Panc1 (cell line): ENCODE results near the gene RAP1B. TPM values are rescaled to one million over a fixed set of nuclear protein-coding genes. Genes with fewer than 3 reads are reported as not detected.

Source experiments
- ATAC-seq: fragments of 200-7000 bp; cut with Tn5 transposase; 2 replicates; pipeline ENCODE4 v1.9.1; 2020; ENCODE audit warnings: mild to moderate bottlenecking, moderate library complexity
- BruUV-seq: library from RNA; stranded (reverse); fragments of 400-500 nt; replicated peaks from 2 replicates; lab custom pipeline; 2021; lab: Mats Ljungman, UMichigan
- CTCF ChIA-PET: fragments of 300-600 bp; sonication (Branson Sonifier 250); formaldehyde crosslinking; loops from one replicate; lab custom pipeline; 2022; ENCODE audit warnings: antibody characterized with exemption; lab: Charles Lee
- POLR2A ChIA-PET: fragments of 300-600 bp; sonication (Branson Sonifier 250); formaldehyde crosslinking; loops from one replicate; lab custom pipeline; 2022; ENCODE audit warnings: antibody characterized with exemption; lab: Charles Lee
- DNase-seq: peaks from one replicate; pipeline ENCODE4 v3.0.0-alpha.2; 2010; ENCODE audit warnings: low read depth, low spot score
- H3K27ac ChIP-seq: 2 replicates; pipeline ENCODE4 v1.5.1; 2011; ENCODE audit warnings: mild to moderate bottlenecking, low read length, inconsistent platforms
- H3K27me3 ChIP-seq: fragments of 200-500 bp; sonication (Bioruptor generic); 2 replicates; pipeline ENCODE4 v1.6.0; 2014; ENCODE audit warnings: low read length, inconsistent platforms; ENCODE audit not compliant: control insufficient read depth, insufficient read depth
- H3K36me3 ChIP-seq: fragments of 200-500 bp; sonication (Bioruptor generic); 2 replicates; pipeline ENCODE4 v1.5.1; 2014; ENCODE audit warnings: inconsistent platforms, mild to moderate bottlenecking, low read length, moderate library complexity; ENCODE audit not compliant: control insufficient read depth, insufficient read depth
- H3K4me1 ChIP-seq: 2 replicates; pipeline ENCODE4 v1.5.1; 2011; ENCODE audit warnings: inconsistent platforms, mild to moderate bottlenecking, low read length, moderate library complexity; ENCODE audit not compliant: control insufficient read depth, insufficient read depth
- H3K4me3 ChIP-seq, 2 experiments: 2 replicates each; pipeline ENCODE4 v1.5.1; 2011 to 2012; ENCODE audit warnings: low read depth in 2 of 2, low read length in 2 of 2, mild to moderate bottlenecking in 2 of 2, inconsistent platforms in 1 of 2, moderate library complexity in 1 of 2
- H3K9me3 ChIP-seq: fragments of 200-500 bp; sonication (Bioruptor generic); 2 replicates; pipeline ENCODE4 v1.5.1; 2014; ENCODE audit warnings: low read depth, mild to moderate bottlenecking, inconsistent platforms, low read length, moderate library complexity; ENCODE audit not compliant: control insufficient read depth, insufficient read depth
- CTCF ChIP-seq: fragments of 450-650 bp; IDR thresholded peaks from 2 replicates; pipeline ENCODE4 v1.5.1; 2017; ENCODE audit warnings: mild to moderate bottlenecking
- POLR2AphosphoS5 ChIP-seq: IDR thresholded peaks from 2 replicates; pipeline ENCODE4 v1.6.1; 2012; ENCODE audit warnings: mild to moderate bottlenecking, low read depth, low read length, moderate library complexity
- REST ChIP-seq, 2 experiments: IDR thresholded peaks; 2 replicates each; pipeline ENCODE4 v1.6.1; 2011 to 2012; ENCODE audit warnings: low read depth in 2 of 2, control low read depth in 1 of 2, low read length in 1 of 2, mild to moderate bottlenecking in 1 of 2, moderate library complexity in 1 of 2; ENCODE audit not compliant: insufficient read depth in 1 of 2
- SIN3A ChIP-seq: IDR thresholded peaks from 2 replicates; pipeline ENCODE4 v1.6.1; 2012; ENCODE audit warnings: low read depth, mild to moderate bottlenecking, low read length, moderate library complexity, borderline replicate concordance; ENCODE audit not compliant: insufficient read depth
- TCF7L2 ChIP-seq: IDR thresholded peaks from 2 replicates; pipeline ENCODE4 v1.6.1; 2011; ENCODE audit warnings: mild to moderate bottlenecking, low read depth, low read length, inconsistent platforms
- in situ Hi-C: cut with HindIII; loops from 2 replicates; pipeline ENCODE4 v1.10.0; 2016; ENCODE audit warnings: low sequenced_read_pairs, low pct_unique_long_range_greater_than_20kb
- intact Hi-C: fragments of 100-400 bp; cut with micrococcal nuclease; formaldehyde crosslinking; loops from one replicate; pipeline ENCODE4 v1.10.0; 2022; ENCODE audit not compliant: unreplicated experiment
- total RNA-seq: library from RNA; stranded (reverse); gene quantifications from one replicate; pipeline ENCODE4 v1.2.1, GENCODE V29; 2021; ENCODE audit not compliant: unreplicated experiment

The RAP1B gene
- total RNA-seq, 1 experiment from 2014 or later, result 328 TPM

DNA sequence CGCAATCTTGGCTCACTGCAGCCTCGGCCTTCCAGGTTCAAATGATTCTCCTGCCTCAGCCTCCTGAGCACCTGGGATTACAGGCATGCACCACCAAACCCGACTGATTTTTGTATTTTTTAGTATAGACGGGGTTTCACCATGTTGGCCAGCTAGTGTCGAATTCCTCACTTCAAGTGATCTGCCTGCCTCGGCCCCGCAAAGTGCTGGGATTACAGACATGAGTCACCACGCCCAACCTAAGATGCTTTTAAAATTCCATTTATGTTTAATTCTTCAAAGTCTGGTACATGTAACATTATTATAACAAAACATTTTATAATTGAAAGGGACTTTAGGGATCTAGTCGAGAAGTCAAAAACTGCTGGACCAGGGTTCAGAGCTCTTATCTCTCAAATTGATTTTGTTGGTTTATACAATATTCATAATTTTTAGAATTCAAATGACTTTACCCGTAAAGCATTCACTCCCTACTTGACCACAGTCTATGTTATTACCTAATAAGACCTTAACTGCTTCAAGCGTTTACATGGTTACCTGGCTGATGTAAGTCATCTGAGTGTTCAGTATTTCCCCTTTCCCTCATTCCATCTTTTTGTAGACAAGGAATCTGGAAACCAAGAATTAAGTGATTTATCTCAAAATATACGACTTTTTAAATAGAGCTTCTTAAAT lies 28.2 kb downstream of the RAP1B start:
- Histone ChIP-seq H3K36me3 (peaks cover 10% of the 10 kb centered on the region; the same call in 1 of the 2 replicates), H3K27ac (peak overlapping the region; percentile 71), H3K4me1 (peaks cover 85% of the 10 kb centered on the region), H3K4me3 (no peak overlapping the region), H3K9me3 (no peaks in the 10 kb centered on the region), H3K27me3 (no peaks in the 10 kb centered on the region)
- TF ChIP-seq SIN3A, result no peak
- ATAC-seq (no peak), DNase-seq (no peak)
- POLR2A ChIA-PET, result interaction anchor here (0.6 kb wide), 2 partner anchors 21 to 103 kb away, joined by 6 to 8 read pairs; no protein-coding TSS in a partner anchor
- in situ Hi-C loops, result no loop called here
- CTCF ChIA-PET, result no interaction called here
- intact Hi-C loops, result no loop called here
- BruUV-seq, result no TSS peak

- Histone ChIP-seq H3K27me3 (no peaks in the 10 kb centered on the region), H3K36me3 (peaks cover 12% of the 10 kb centered on the region; the same call in 1 of the 2 replicates), H3K9me3 (no peaks in the 10 kb centered on the region), H3K4me1 (peaks cover 79% of the 10 kb centered on the region), H3K27ac (peak overlapping the region; percentile 71), H3K4me3 (no peak overlapping the region)
- ChIA-PET CTCF (no interaction called here), POLR2A (interaction anchor here (0.6 kb wide), 1 partner anchor 103 kb away, joined by 6 read pairs; no protein-coding TSS in a partner anchor)
- intact Hi-C loops, result no loop called here
- DNase-seq (no peak), ATAC-seq (0 out of 2 replicates have a peak, but pooled peaks have one; percentile 17)
- BruUV-seq, result no TSS peak
- no peak for TF ChIP-seq CTCF
- TF ChIP-seq TCF7L2, result no peak
- TF ChIP-seq SIN3A, result no peak
- no peak for TF ChIP-seq REST (IDR thresholded peaks at IDR 0.05; ENCODE audit: insufficient read depth in 1 of 2, low read depth in 2 of 2, low read length in 1 of 2)
- TF ChIP-seq POLR2AphosphoS5, result no peak
- in situ Hi-C loops, result no loop called here
Measured at GRCh38 chr12:68639396-68639767, 28.7 kb downstream of the RAP1B start.

GRCh38 chr12:68641138-68641537 lies 30.4 kb downstream of the RAP1B start:
- no TSS peak for BruUV-seq
- ChIA-PET POLR2A (interaction anchor here (0.5 to 1.0 kb wide), 2 partner anchors 22 to 136 kb away, joined by 3 to 4 read pairs; no protein-coding TSS in a partner anchor), CTCF (no interaction called here)
- in situ Hi-C loops, result no loop called here
- DNase-seq (no peak), ATAC-seq (peak; percentile 69)
- Histone ChIP-seq H3K27me3 (no peaks in the 10 kb centered on the region), H3K4me1 (peaks cover 70% of the 10 kb centered on the region), H3K36me3 (peaks cover 12% of the 10 kb centered on the region; the same call in 1 of the 2 replicates), H3K4me3 (no peak overlapping the region), H3K9me3 (no peaks in the 10 kb centered on the region), H3K27ac (peak overlapping the region; percentile 5)
- intact Hi-C loops, result no loop called here
- TF ChIP-seq POLR2AphosphoS5 (no peak), TCF7L2 (no peak), SIN3A (no peak), REST (IDR thresholded peaks at IDR 0.05; ENCODE audit: insufficient read depth in 1 of 2, low read depth in 2 of 2, low read length in 1 of 2) (no peak), CTCF (no peak)
